H9 (cell line): ENCODE measurements around the gene DNM1. TPM values are rescaled to one million over a fixed set of nuclear protein-coding genes. Genes with fewer than 3 reads are reported as not detected.
A peak's percentile ranks its signal among the peaks of the same experiment; 100 is the strongest.

ENCODE experiments used
- DNase-seq: peaks from one replicate; pipeline ENCODE4 v3.0.0-alpha.2; 2017
- H2AFZ ChIP-seq: one replicate; pipeline ENCODE4 v1.6.1; 2013; ENCODE audit warnings: mild to moderate bottlenecking, low read length, control low read depth, moderate library complexity
- H2AK5ac ChIP-seq: 2 replicates; pipeline ENCODE4 v1.6.1; 2013; ENCODE audit warnings: low read length, control low read depth, mixed read lengths; ENCODE audit not compliant: insufficient read length
- H2BK120ac ChIP-seq: one replicate; pipeline ENCODE4 v1.6.1; 2013; ENCODE audit warnings: low read depth, mild to moderate bottlenecking, low read length, control low read depth, inconsistent platforms; ENCODE audit not compliant: poor library complexity, severe bottlenecking
- H2BK12ac ChIP-seq: 2 replicates; pipeline ENCODE4 v1.6.1; 2013; ENCODE audit warnings: low read length, control low read depth, mixed read lengths, low read depth; ENCODE audit not compliant: insufficient read length
- H2BK15ac ChIP-seq: 2 replicates; pipeline ENCODE4 v1.6.1; 2013; ENCODE audit warnings: low read depth, low read length, control low read depth
- H2BK20ac ChIP-seq: one replicate; pipeline ENCODE4 v1.6.1; 2013; ENCODE audit warnings: low read depth, mild to moderate bottlenecking, low read length, control low read depth, inconsistent platforms; ENCODE audit not compliant: poor library complexity, severe bottlenecking
- H2BK5ac ChIP-seq: 2 replicates; pipeline ENCODE4 v1.6.1; 2013; ENCODE audit warnings: low read length, control low read depth, mixed read lengths; ENCODE audit not compliant: insufficient read length
- H3K14ac ChIP-seq: 2 replicates; pipeline ENCODE4 v1.6.1; 2013; ENCODE audit warnings: low read length, control low read depth; ENCODE audit not compliant: insufficient read depth
- H3K18ac ChIP-seq: 2 replicates; pipeline ENCODE4 v1.6.1; 2013; ENCODE audit warnings: low read depth, mild to moderate bottlenecking, mixed read lengths, low read length, control low read depth; ENCODE audit not compliant: insufficient read length
- H3K23ac ChIP-seq: 2 replicates; pipeline ENCODE4 v1.6.1; 2013; ENCODE audit warnings: low read length, control low read depth, mixed read lengths, low read depth; ENCODE audit not compliant: insufficient read length
- H3K23me2 ChIP-seq: 2 replicates; pipeline ENCODE4 v1.6.1; 2013; ENCODE audit warnings: low read depth, mild to moderate bottlenecking, mixed read lengths, low read length, control low read depth; ENCODE audit not compliant: insufficient read length, poor library complexity, severe bottlenecking
- H3K27ac ChIP-seq: 2 replicates; pipeline ENCODE4 v1.5.1; 2013; ENCODE audit warnings: low read length, control low read depth, mixed read lengths, low read depth; ENCODE audit not compliant: insufficient read length
- H3K27me3 ChIP-seq: 2 replicates; pipeline ENCODE4 v1.6.1; 2013; ENCODE audit warnings: low read length, control low read depth, inconsistent platforms; ENCODE audit not compliant: insufficient read depth
- H3K4ac ChIP-seq: 2 replicates; pipeline ENCODE4 v1.6.1; 2013; ENCODE audit warnings: low read depth, mild to moderate bottlenecking, control low read depth, inconsistent platforms, low read length, moderate library complexity
- H3K4me1 ChIP-seq: 2 replicates; pipeline ENCODE4 v1.6.1; 2013; ENCODE audit warnings: low read length, control low read depth, inconsistent platforms; ENCODE audit not compliant: insufficient read depth
- H3K4me2 ChIP-seq: 2 replicates; pipeline ENCODE4 v1.6.1; 2013; ENCODE audit warnings: low read length, control low read depth, mixed read lengths; ENCODE audit not compliant: insufficient read length, insufficient read depth
- H3K56ac ChIP-seq: 2 replicates; pipeline ENCODE4 v1.6.1; 2013; ENCODE audit warnings: low read depth, mild to moderate bottlenecking, mixed read lengths, low read length, control low read depth; ENCODE audit not compliant: insufficient read length
- H3K79me1 ChIP-seq: 2 replicates; pipeline ENCODE4 v1.6.1; 2013; ENCODE audit warnings: low read depth, mild to moderate bottlenecking, moderate library complexity, low read length, control low read depth, inconsistent platforms; ENCODE audit not compliant: insufficient read depth, poor library complexity, severe bottlenecking
- H3K79me2 ChIP-seq: 2 replicates; pipeline ENCODE4 v1.6.1; 2013; ENCODE audit warnings: low read length, control low read depth, inconsistent platforms; ENCODE audit not compliant: insufficient read depth
- H3K9ac ChIP-seq: 2 replicates; pipeline ENCODE4 v1.6.1; 2013; ENCODE audit warnings: low read length, control low read depth, mixed read lengths; ENCODE audit not compliant: insufficient read length; ENCODE audit errors: extremely low read depth
- H3K9me3 ChIP-seq: one replicate; pipeline ENCODE4 v1.6.1; 2013; ENCODE audit warnings: low read depth, low read length, inconsistent platforms; ENCODE audit not compliant: control insufficient read depth
- H3T11ph ChIP-seq: one replicate; pipeline ENCODE4 v1.6.1; 2013; ENCODE audit warnings: mild to moderate bottlenecking, low read length, control low read depth, inconsistent platforms
- H4K20me1 ChIP-seq: one replicate; pipeline ENCODE4 v1.6.1; 2013; ENCODE audit not compliant: control insufficient read depth, insufficient read length, insufficient read depth
- H4K5ac ChIP-seq: 2 replicates; pipeline ENCODE4 v1.6.1; 2013; ENCODE audit warnings: low read depth, mild to moderate bottlenecking, mixed read lengths, low read length, control low read depth; ENCODE audit not compliant: insufficient read length
- H4K8ac ChIP-seq: replicated peaks from 2 replicates; pipeline ENCODE4 v1.6.1; 2013; ENCODE audit warnings: low read length, control low read depth, mixed read lengths, low read depth; ENCODE audit not compliant: insufficient read length
- H4K91ac ChIP-seq: 2 replicates; pipeline ENCODE4 v1.6.1; 2013; ENCODE audit warnings: low read depth, mild to moderate bottlenecking, moderate library complexity, mixed read lengths, low read length, control low read depth; ENCODE audit not compliant: insufficient read length
- H3K27ac Mint-ChIP-seq, 3 experiments: 2 replicates in 2 of 3; 3 replicates in 1 of 3; pipeline ENCODE4 v1.8.0; 2020 to 2021; ENCODE audit warnings: mixed read lengths in 3 of 3, mild to moderate bottlenecking in 1 of 3, moderate library complexity in 1 of 3
- H3K27me3 Mint-ChIP-seq: 2 replicates; pipeline ENCODE4 v1.8.0; 2021; ENCODE audit warnings: low read depth, mild to moderate bottlenecking, moderate library complexity, mixed read lengths
- H3K36me3 Mint-ChIP-seq, 3 experiments: 2 replicates in 2 of 3; 3 replicates in 1 of 3; pipeline ENCODE4 v1.8.0; 2020 to 2021; ENCODE audit warnings: low read depth in 3 of 3, mixed read lengths in 3 of 3; ENCODE audit not compliant: insufficient read depth in 1 of 3
- H3K4me1 Mint-ChIP-seq, 2 experiments: 2 replicates each; pipeline ENCODE4 v1.8.0; 2020; ENCODE audit warnings: mixed read lengths in 2 of 2
- H3K4me3 Mint-ChIP-seq, 2 experiments: 2 replicates in 1 of 2; 3 replicates in 1 of 2; pipeline ENCODE4 v1.8.0; 2020 to 2021; ENCODE audit warnings: mild to moderate bottlenecking in 2 of 2, mixed read lengths in 2 of 2, moderate library complexity in 1 of 2
- H3K9me3 Mint-ChIP-seq, 2 experiments: 2 replicates in 1 of 2; 3 replicates in 1 of 2; pipeline ENCODE4 v1.8.0; 2020; ENCODE audit warnings: mild to moderate bottlenecking in 2 of 2, mixed read lengths in 2 of 2, moderate library complexity in 1 of 2
- WGBS: extraction: QIAGEN DNeasy Blood & Tissue Kit; methylation state at CpG from one replicate; pipeline ENCODE4 v1.1.7; 2013; ENCODE audit warnings: missing lambda C conversion rate, low lambda C conversion rate, mixed read lengths; ENCODE audit not compliant: insufficient read length; ENCODE audit errors: extremely low coverage; 5-methylcytosine and 5-hydroxymethylcytosine counted together
- total RNA-seq: library from RNA; stranded (reverse); gene quantifications from 2 replicates; pipeline ENCODE4 v1.2.1, GENCODE V29; 2021
- TF ChIP-seq, protein P1 (sequence below): fragments of 200-600 bp; sonication (generic); conservative IDR thresholded peaks from 3 replicates; pipeline ENCODE4 v1.8.0; 2021; ENCODE audit warnings: antibody characterized with exemption, mild to moderate bottlenecking

DNM1 gene
- total RNA-seq, 1 experiment from 2014 or later: 58.0 TPM

DNA sequence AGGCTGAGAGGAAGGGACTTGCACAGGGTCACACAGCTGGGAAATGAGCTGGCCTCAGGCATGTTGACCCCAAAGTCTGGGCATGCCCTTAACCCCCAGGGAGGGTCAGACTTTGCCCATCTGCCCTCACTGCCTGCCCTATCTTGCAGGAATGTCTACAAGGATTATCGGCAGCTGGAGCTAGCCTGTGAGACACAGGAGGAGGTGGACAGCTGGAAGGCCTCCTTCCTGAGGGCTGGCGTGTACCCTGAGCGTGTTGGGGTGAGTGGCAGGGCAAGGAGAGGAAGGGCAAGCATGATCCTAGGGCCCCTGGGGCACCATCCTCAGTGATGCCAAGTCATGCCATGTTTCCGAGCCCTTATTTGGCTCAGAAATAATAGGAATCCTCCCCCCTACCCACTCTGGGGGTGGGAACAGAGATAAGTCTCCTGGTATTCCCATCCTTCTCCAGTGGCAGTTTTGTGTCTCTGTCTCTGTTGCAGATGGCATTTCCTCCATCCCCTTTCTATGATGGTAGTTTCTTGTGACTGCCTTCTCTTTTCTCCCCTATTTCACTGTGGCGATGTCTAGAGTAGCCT, 44.1 kb downstream of the DNM1 start:
- peaks cover 3% of the 10 kb centered on the region for H3K79me2 ChIP-seq
- no peaks in the 10 kb centered on the region for H3K27me3 ChIP-seq
- no peak overlapping the region for H3K14ac ChIP-seq
- H3K4ac ChIP-seq: no peak overlapping the region
- H3K4me2 ChIP-seq: no peak overlapping the region
- no peak overlapping the region for H4K5ac ChIP-seq
- H3K79me1 ChIP-seq: no peaks in the 10 kb centered on the region
- H3T11ph ChIP-seq: no peak overlapping the region
- H3K27me3 Mint-ChIP-seq: peaks cover 6% of the 10 kb centered on the region
- no peak overlapping the region for H3K4me3 Mint-ChIP-seq
- TF ChIP-seq, protein P1, sequence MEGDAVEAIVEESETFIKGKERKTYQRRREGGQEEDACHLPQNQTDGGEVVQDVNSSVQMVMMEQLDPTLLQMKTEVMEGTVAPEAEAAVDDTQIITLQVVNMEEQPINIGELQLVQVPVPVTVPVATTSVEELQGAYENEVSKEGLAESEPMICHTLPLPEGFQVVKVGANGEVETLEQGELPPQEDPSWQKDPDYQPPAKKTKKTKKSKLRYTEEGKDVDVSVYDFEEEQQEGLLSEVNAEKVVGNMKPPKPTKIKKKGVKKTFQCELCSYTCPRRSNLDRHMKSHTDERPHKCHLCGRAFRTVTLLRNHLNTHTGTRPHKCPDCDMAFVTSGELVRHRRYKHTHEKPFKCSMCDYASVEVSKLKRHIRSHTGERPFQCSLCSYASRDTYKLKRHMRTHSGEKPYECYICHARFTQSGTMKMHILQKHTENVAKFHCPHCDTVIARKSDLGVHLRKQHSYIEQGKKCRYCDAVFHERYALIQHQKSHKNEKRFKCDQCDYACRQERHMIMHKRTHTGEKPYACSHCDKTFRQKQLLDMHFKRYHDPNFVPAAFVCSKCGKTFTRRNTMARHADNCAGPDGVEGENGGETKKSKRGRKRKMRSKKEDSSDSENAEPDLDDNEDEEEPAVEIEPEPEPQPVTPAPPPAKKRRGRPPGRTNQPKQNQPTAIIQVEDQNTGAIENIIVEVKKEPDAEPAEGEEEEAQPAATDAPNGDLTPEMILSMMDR: no peak
- H3K18ac ChIP-seq: no peak overlapping the region
- H2AFZ ChIP-seq: no peak overlapping the region
- peak overlapping the region in 1 of 3 experiments; percentile 35; a peak in 1 of 7 replicates for H3K27ac Mint-ChIP-seq
- H4K91ac ChIP-seq: no peak overlapping the region
- peaks cover 27 to 40% of the 10 kb centered on the region in 2 experiments for H3K4me1 Mint-ChIP-seq
- H3K56ac ChIP-seq: no peak overlapping the region
- no CpG with 5 or more reads among the region's 5 CpGs for WGBS
- H3K9me3 ChIP-seq: no peaks in the 10 kb centered on the region
- H3K4me1 ChIP-seq: peaks cover 5% of the 10 kb centered on the region; the same call in 1 of the 2 replicates
- H3K9ac ChIP-seq: no peak overlapping the region
- no peak overlapping the region for H3K23ac ChIP-seq
- H3K36me3 Mint-ChIP-seq: peaks cover 16 to 17% (median 17%) of the 10 kb centered on the region in 3 experiments
- H2BK120ac ChIP-seq: no peak overlapping the region
- H2BK12ac ChIP-seq: no peak overlapping the region
- H3K23me2 ChIP-seq: peaks cover 4% of the 10 kb centered on the region
- no peaks in the 10 kb centered on the region for H4K20me1 ChIP-seq
- no peaks in the 10 kb centered on the region; a peak in 1 of 5 replicates for H3K9me3 Mint-ChIP-seq
- H2BK15ac ChIP-seq: no peak overlapping the region
- no peak overlapping the region for H3K27ac ChIP-seq
- H2BK20ac ChIP-seq: no peak overlapping the region
- no peak overlapping the region for H2AK5ac ChIP-seq
- no peak for DNase-seq
- no peak overlapping the region for H2BK5ac ChIP-seq
- H4K8ac ChIP-seq: no peak overlapping the region
